Neural progenitor cell (in vitro differentiated cells): ENCODE results near the gene KLHDC4. TPM values are rescaled to one million over a fixed set of nuclear protein-coding genes. Genes with fewer than 3 reads are reported as not detected.

ENCODE experiments used
- DNase-seq: peaks from one replicate; pipeline ENCODE4 v3.0.0-alpha.2; 2016; ENCODE audit warnings: low spot score
- H2AFZ ChIP-seq: fragments of 200-600 bp; sonication (generic); replicated peaks from 2 replicates; pipeline ENCODE4 v1.6.1; 2016; ENCODE audit warnings: antibody characterized with exemption
- H3F3A ChIP-seq: fragments of 200-600 bp; sonication (generic); 2 replicates; pipeline ENCODE4 v1.6.1; 2016; ENCODE audit warnings: antibody characterized with exemption, low read depth
- H3K27ac ChIP-seq: fragments of 200-600 bp; sonication (generic); 2 replicates; pipeline ENCODE4 v1.5.1; 2016; ENCODE audit warnings: mild to moderate bottlenecking
- H3K27me3 ChIP-seq: fragments of 200-600 bp; sonication (generic); 2 replicates; pipeline ENCODE4 v1.6.1; 2016; ENCODE audit warnings: mild to moderate bottlenecking, moderate library complexity
- H3K36me3 ChIP-seq: fragments of 200-600 bp; sonication (generic); 2 replicates; pipeline ENCODE4 v1.5.1; 2016
- H3K4me1 ChIP-seq: fragments of 200-600 bp; sonication (generic); 2 replicates; pipeline ENCODE4 v1.6.1; 2016; ENCODE audit warnings: mixed run types
- H3K4me2 ChIP-seq: fragments of 200-600 bp; sonication (generic); 2 replicates; pipeline ENCODE4 v1.6.1; 2016
- H3K4me3 ChIP-seq: fragments of 200-600 bp; sonication (generic); 2 replicates; pipeline ENCODE4 v1.5.1; 2016
- H3K79me2 ChIP-seq: fragments of 200-600 bp; sonication (generic); 2 replicates; pipeline ENCODE4 v1.6.1; 2016; ENCODE audit warnings: low read depth
- H3K9ac ChIP-seq: fragments of 200-600 bp; sonication (generic); 2 replicates; pipeline ENCODE4 v1.6.1; 2016
- H3K9me3 ChIP-seq: fragments of 200-600 bp; sonication (generic); 2 replicates; pipeline ENCODE4 v1.5.1; 2016; ENCODE audit warnings: low read depth
- H4K20me1 ChIP-seq: fragments of 200-600 bp; sonication (generic); 2 replicates; pipeline ENCODE4 v1.6.1; 2016; ENCODE audit warnings: low read depth
- H3K27ac Mint-ChIP-seq: 3 replicates; pipeline ENCODE4 v1.8.0; 2021; ENCODE audit warnings: mixed read lengths
- H3K27me3 Mint-ChIP-seq: 2 replicates; pipeline ENCODE4 v1.8.0; 2022; ENCODE audit warnings: low read depth, mild to moderate bottlenecking, inconsistent platforms, moderate library complexity, mixed read lengths; ENCODE audit not compliant: insufficient read depth
- H3K36me3 Mint-ChIP-seq: 3 replicates; pipeline ENCODE4 v1.8.0; 2021; ENCODE audit warnings: mixed read lengths
- H3K4me1 Mint-ChIP-seq: 3 replicates; pipeline ENCODE4 v1.8.0; 2021; ENCODE audit warnings: mixed read lengths
- H3K4me3 Mint-ChIP-seq: 3 replicates; pipeline ENCODE4 v1.8.0; 2021; ENCODE audit warnings: mild to moderate bottlenecking, moderate library complexity, mixed read lengths
- H3K9me3 Mint-ChIP-seq: 3 replicates; pipeline ENCODE4 v1.8.0; 2020; ENCODE audit warnings: mixed read lengths
- CTCF ChIP-seq: fragments of 200-600 bp; sonication (generic); IDR thresholded peaks from 2 replicates; pipeline ENCODE4 v1.5.1; 2017; ENCODE audit warnings: antibody characterized with exemption, mild to moderate bottlenecking
- EZH2 ChIP-seq: fragments of 200-600 bp; sonication (generic); IDR thresholded peaks from 2 replicates; pipeline ENCODE4 v1.6.1; 2017; ENCODE audit warnings: antibody characterized with exemption, mild to moderate bottlenecking, moderate library complexity
- EZH2phosphoT487 ChIP-seq: fragments of 200-600 bp; sonication (generic); IDR thresholded peaks from 2 replicates; pipeline ENCODE4 v1.6.1; 2017; ENCODE audit warnings: antibody characterized with exemption
- total RNA-seq: library from RNA; depleted of rRNA; stranded (reverse); fragments of >200 nt; gene quantifications from 2 replicates; pipeline ENCODE4 v1.2.3, GENCODE V29; 2015; ENCODE audit warnings: low replicate concordance

Gene KLHDC4
- total RNA-seq, 1 donor from 2014 or later: 19.2 TPM

GRCh38 chr16:87733190-87733589 is 32.6 kb downstream of the KLHDC4 start:
- DNase-seq: no peak
- no peak for TF ChIP-seq CTCF
- no peak for TF ChIP-seq EZH2phosphoT487
- no peak for TF ChIP-seq EZH2
- Histone ChIP-seq H3K4me2 (no peak overlapping the region), H3K36me3 (no peaks in the 10 kb centered on the region), H3K4me3 (no peak overlapping the region), H3K9me3 (no peaks in the 10 kb centered on the region), H2AFZ (no peak overlapping the region), H3K9ac (no peak overlapping the region), H4K20me1 (peaks cover 6% of the 10 kb centered on the region), H3F3A (no peaks in the 10 kb centered on the region), H3K27ac (no peak overlapping the region), H3K4me1 (no peaks in the 10 kb centered on the region), H3K27me3 (no peaks in the 10 kb centered on the region), H3K79me2 (peaks cover 29% of the 10 kb centered on the region)
- H3K9me3 Mint-ChIP-seq: no peaks in the 10 kb centered on the region
- H3K27me3 Mint-ChIP-seq: no peaks in the 10 kb centered on the region
- H3K36me3 Mint-ChIP-seq: peaks cover 18% of the 10 kb centered on the region
- no peak overlapping the region for H3K27ac Mint-ChIP-seq
- H3K4me3 Mint-ChIP-seq: no peak overlapping the region
- H3K4me1 Mint-ChIP-seq: peaks cover 4% of the 10 kb centered on the region

GRCh38 chr16:87731607-87732006 is 34.2 kb downstream of the KLHDC4 start:
- Histone ChIP-seq H3K4me2 (no peak overlapping the region), H3K9me3 (no peaks in the 10 kb centered on the region), H3K36me3 (no peaks in the 10 kb centered on the region), H3F3A (no peaks in the 10 kb centered on the region), H3K79me2 (peaks cover 28% of the 10 kb centered on the region), H3K4me3 (no peak overlapping the region), H3K27me3 (no peaks in the 10 kb centered on the region), H2AFZ (no peak overlapping the region), H3K4me1 (no peaks in the 10 kb centered on the region), H3K27ac (no peak overlapping the region), H3K9ac (no peak overlapping the region), H4K20me1 (peaks cover 6% of the 10 kb centered on the region)
- no peaks in the 10 kb centered on the region for H3K27me3 Mint-ChIP-seq
- H3K4me1 Mint-ChIP-seq: peaks cover 11% of the 10 kb centered on the region
- no peak for DNase-seq
- H3K27ac Mint-ChIP-seq: no peak overlapping the region
- H3K9me3 Mint-ChIP-seq: no peaks in the 10 kb centered on the region
- no peak overlapping the region for H3K4me3 Mint-ChIP-seq
- H3K36me3 Mint-ChIP-seq: peaks cover 22% of the 10 kb centered on the region
- TF ChIP-seq EZH2 (no peak), EZH2phosphoT487 (no peak), CTCF (no peak)

GRCh38 chr16:87729266-87729954 is 36.4 kb downstream of the KLHDC4 start:
- Mint-ChIP-seq H3K4me1 (peaks cover 13% of the 10 kb centered on the region), H3K27me3 (no peaks in the 10 kb centered on the region), H3K27ac (no peak overlapping the region), H3K9me3 (no peaks in the 10 kb centered on the region), H3K36me3 (peaks cover 24% of the 10 kb centered on the region), H3K4me3 (no peak overlapping the region)
- H3K9ac ChIP-seq: no peak overlapping the region
- TF ChIP-seq CTCF (no peak), EZH2phosphoT487 (no peak), EZH2 (no peak)
- H3K27ac ChIP-seq: no peak overlapping the region
- no peak overlapping the region for H3K4me3 ChIP-seq
- H3K4me1 ChIP-seq: no peaks in the 10 kb centered on the region
- H4K20me1 ChIP-seq: no peaks in the 10 kb centered on the region
- no peak overlapping the region for H3K4me2 ChIP-seq
- no peaks in the 10 kb centered on the region for H3F3A ChIP-seq
- H3K36me3 ChIP-seq: no peaks in the 10 kb centered on the region
- no peaks in the 10 kb centered on the region for H3K9me3 ChIP-seq
- H3K79me2 ChIP-seq: peaks cover 13% of the 10 kb centered on the region
- no peak overlapping the region for H2AFZ ChIP-seq
- DNase-seq: no peak
- no peaks in the 10 kb centered on the region for H3K27me3 ChIP-seq
